HG03439 (cell line): Measurements from ENCODE around the gene TRAP1.
"Not testable (repeated sequence)": the region's sequence is repeated elsewhere in the genome, so short reads cannot be mapped to it uniquely, and the experiment has no call there.

Experiments
- ATAC-seq: cut with Tn5 transposase; IDR thresholded peaks from one replicate; pipeline ENCODE4 v1.9.1; 2021; ENCODE audit warnings: mild to moderate bottlenecking, moderate library complexity; ENCODE audit not compliant: unreplicated experiment

TRAP1 gene

DNA sequence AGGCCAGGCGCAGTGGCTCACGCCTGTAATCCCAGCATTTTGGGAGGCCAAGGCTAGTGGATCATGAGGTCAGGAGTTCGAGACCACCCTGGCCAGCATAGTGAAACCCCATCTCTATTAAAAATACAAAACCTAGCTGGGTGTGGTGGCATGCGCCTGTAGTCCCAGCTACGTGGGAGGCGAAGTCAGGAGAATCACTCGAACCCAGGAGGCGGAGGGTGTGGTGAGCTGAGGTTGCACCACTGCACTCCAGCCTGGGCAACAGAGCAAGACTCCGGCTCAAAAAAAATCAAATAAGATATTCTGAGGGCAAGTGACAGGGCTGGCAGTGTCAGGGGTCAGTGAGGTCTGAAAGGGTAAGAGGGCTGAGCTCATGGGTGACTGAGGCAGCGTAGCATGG, 2.9 kb downstream of the TRAP1 start:
- not testable (repeated sequence) for ATAC-seq

DNA sequence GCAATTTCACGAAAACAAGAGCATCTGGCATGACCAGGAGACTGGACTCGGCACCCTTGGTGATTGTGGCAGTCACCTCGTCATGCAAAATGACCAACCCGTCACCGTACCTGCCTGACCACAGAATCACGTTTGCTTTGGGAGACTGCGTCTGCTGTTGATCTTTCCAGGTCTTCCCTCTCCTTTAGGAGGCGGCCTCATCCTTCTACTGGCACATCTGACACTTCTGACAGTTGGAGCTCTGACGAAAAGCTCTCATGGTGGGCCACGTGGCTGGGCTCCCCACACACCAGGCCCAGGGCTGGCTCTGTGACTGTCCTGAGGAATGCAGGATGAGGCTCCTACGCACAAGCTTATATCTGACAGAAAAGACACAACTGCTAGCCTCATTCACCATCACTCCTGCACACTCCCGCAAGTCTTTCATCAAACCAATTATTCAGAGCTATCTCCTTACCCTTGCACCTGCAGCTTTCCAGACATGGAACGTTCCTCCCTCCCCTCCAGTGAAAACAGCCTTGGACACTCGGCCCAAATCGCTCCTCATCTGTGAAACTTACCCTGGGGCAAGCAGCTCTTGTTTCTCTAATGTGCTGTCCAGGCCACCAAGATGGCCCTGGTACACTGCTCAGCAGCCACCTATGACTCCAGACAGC, 3.6 kb downstream of the TRAP1 start:
- ATAC-seq = no peak

DNA sequence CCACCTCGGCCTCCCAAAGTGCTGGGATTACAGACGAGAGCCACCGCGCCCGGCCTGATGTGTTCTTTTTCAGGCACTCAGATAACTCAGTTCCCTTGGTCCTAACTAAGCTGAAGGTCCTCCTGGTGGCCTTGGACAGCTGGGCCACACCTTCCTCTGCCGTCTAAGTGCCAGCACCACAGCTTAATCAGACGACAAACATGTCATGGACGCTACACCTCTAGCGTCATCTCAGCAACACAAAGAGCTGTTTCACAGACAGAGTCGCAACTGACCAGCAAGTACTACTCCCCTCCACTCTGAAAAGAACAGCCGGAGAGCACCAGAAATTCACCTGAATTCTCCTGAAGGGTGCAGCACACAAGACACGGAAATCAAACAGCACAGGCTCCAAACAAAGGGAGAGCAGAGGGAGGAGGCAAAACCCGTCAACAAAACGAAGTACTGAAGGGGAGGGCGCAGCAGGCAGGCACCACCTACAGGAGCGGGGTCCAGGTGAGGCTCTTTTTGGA, 4.4 kb downstream of the TRAP1 start:
- no peak for ATAC-seq

DNA sequence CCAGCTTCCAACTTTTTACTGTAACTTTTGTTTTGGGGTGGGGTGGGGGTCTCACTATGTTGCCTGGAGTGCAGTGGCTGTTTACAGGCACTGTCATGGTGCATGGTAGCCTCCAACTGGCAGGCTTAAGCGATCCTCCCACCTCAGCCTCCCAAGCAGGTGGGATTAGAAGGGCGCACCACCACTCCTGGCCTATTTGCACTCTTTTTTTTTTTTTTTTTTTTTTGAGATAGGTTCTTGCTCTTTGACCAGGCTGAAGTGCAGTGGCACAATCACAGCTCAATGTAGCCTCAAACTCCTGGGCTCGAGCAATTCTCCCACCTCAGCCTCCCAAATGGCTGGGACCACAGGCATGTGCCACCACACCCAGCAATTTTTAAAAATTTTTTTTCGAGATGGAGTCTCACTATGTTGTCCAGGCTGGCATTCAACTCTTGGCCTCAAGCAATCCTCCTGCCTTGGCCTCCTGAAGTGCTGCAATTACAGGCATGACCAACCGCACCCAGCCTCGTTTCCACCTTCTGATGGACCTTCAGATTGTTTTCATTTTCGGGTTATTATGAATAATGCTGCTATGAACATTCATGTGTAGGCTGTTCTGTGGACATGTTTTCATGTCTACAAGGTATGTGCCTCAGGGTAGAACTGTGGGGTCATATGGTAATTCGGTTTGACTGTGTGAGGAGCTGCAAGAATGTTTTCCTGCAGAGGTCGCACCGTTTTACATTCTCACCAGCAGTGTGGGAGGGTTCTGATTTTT, 10.9 kb downstream of the TRAP1 start:
- ATAC-seq = no peak

DNA sequence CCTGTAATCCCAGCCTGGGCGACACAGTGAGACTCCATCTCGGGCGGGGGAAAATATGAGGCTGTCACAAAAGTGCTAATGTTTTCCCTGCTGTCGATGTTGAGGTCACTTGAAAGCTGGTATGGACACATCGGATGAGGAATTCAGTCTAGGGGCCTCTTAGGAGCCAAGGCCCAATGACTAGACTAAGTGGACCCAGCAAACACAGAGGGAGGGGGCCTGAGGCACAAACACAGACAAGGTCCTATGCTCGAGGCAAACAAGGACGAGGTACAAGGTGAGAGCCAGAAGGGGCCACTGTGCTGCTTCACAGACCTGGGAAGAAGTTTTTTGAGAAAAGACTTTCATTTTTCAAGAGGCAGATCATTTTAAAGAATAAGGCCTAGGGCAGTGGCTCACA, 15.2 kb downstream of the TRAP1 start:
- ATAC-seq = no peak

DNA sequence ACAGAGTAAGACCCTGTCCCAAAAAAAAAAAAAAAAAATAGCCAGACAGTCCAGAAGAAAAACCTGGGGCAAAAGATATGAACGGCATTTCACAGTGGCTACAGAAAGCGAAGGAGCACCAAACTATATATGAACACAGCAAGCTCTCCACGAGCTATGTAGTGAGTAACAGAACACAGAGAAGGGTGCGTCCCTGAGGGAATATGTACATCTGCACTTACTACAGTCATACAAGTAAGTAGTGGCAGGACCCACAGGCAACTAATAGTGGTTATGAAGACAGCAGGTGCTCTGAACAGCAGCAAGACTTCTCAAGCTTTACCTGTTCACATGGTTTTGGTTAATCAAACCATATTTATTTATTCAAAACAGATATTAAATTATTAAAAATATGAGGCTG, 15.8 kb downstream of the TRAP1 start:
- no peak for ATAC-seq

DNA sequence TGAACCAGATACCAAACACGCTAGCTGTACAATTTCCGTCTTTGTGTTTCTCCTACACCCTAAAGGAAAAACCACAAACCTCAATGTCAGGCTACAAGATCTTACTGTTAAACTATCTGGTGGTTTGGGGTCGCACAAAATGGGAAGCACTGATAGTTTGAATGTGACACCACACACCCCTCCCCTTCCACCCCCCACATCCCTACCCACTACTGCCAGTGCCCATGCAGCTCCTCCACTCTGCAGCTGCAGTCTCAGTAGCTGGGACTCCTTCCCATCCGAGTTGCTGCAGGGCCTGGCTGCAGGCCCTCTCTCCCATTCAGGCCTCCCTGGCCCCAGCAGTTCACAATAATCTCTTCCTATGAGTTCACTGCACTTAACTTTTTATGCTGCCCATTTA, 18.4 kb downstream of the TRAP1 start:
- ATAC-seq = no peak

DNA sequence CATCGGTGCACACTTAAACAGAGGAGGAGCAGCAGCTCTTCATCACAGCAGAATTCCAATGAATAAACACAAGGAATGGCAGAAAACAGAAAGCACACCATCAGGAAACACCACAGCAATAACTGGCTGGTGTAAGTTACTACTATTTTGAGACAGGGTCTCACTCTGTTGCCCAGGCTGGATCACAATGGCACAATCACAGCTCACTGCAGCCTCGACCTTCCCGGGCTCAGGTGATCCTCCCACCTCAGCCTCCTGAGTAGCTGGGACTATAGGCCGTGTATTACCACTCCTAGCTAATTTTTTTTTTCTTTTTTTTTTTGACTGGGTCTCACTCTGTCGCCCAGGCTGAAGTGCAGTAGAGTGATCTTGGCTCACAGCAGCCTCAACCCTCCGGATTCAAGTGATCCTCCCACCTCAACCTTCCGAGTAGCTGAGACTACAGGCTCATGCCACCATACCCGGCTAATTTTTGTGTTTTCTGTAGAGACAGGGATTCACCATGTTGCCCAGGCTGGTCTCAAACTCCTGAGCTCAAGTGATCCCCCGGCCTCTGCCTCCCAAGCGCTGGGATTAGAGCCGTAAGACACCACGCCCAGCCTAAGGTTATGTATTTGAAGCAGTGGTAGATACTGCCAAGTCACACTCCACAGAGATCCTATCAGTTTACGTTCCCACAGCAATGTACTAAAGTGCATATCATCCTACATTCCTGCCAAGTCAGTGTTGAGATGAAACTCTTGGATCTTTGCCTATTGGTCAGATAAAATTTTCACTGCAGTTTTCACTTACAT, 20.7 kb downstream of the TRAP1 start:
- no peak for ATAC-seq

DNA sequence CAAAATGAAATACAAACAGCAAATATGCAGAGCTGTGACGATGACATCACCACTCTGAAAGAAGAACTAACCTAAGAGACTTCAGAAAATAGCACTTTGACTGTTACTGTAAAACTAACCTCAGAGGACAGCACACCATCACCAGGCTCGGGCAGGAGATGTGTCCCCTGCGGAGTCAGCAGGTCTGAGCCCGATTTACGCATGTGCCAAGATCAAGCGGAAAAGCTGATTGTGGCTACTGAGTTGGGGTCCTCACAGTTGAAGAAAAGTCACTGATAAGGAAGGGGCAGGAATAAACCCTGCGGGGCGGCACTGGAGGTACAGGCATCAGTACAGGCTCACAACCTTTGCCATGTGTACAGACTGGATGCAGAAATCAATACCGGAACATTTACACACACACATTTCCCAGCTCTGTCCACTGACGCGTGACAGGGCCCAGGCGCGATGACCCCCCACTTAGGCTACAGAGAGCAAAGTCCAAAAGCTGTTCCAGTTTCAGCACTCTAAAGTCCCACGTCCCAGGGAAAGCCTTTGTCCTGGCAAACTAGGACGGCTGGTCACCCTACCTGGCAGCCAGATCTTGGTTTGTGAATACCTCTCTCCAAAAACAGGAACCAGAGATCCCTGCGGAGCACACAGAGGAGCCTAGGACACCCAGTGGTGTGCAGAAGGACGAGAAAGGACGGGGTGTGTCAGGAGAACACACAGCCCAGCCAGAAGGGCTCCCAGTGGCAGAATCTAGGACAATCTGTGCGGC, 21.5 kb downstream of the TRAP1 start:
- no peak for ATAC-seq

DNA sequence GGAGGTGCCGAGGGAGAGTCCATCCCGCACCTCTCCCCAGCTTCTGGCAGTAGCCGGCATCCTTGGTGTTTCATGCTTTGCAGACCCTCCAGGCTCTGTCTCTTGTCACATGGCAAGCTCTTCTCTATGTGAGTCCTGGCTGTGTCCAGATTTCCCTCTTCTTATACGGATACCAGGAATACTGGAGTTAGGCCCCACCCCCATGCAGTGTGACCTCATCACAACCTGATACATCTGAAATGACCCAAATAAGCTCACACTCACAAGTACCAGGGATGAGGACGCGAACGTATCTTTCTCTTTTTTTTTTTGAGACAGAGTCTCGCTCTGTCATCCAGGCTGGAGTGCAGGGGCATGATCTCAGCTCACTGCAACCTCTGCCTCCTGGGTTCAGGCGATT, 23.3 kb downstream of the TRAP1 start:
- no peak for ATAC-seq

DNA sequence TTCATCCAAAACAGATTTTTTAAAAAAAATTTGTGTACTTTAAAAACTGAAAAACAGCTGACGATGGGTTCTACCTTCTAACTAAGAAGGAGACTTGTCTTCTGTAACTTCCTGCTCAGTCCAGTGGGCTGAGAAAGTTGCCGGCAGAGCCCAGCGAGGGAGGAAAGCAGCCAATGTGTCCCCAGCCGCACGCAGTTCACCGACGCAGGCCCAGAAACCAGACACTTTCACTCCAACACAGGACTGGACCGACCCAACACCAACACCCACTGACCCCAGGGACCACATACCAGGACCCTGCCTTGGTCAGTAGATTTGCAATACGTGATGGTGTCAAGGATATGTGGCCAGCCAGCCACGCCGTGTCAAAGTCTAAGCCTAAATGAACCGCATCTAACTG, 25.6 kb downstream of the TRAP1 start:
- no peak for ATAC-seq

DNA sequence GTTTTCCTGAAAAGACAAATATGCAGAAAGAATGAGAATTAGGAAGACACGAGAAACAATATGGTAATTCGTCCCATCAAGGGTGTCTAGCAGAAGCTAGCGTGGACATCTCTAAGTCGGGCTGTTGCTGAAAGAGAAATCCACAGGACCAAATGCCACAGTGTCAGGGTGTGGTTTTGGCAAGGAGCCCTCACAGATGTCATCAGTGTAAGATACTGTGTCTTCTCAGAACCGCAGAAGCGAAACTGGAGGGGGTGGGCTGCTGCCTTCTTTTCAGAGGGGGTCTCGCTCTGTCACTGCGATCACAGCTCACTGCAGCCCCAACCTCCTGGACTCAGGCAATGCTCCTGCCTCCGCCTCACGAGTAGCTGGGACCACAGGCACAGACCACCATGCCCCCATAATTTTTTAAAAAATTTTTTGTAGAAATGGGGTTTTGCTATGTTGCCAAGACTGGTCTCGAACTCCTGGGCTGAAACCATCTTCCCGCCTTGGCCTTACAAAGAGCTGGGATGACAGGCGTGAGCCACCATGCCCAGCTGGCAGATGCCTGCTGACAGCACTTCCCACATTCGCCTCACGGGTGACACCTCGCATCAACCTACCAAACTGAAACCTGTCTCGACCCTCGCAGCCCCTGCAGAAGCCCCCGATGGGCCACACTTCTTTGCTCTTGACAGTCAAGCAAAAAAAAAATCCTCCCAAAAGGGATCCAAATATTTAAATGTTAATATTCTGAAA, 26.2 kb downstream of the TRAP1 start:
- no peak for ATAC-seq

DNA sequence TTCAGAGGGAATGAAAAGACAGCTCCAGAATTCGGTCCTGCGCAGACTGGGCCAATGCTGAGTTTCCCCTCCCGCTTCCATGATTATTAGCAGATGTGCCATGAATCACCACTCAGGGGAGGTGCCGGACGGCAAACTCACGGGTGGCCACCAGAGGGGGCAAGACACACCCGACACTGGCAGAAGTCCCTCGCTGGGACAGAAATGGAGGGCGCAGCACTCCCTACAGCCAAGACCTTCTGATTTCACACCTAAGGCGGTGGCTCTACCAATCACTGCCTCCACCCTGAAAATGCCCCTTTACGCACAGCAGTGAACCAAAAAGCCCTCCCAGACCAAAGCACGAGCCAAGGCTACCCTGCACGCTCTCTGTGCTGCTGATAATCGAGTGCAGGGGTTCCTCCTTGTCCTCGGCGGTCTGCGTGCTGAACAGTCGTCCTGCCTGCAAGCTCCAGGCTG, 26.8 kb downstream of the TRAP1 start:
- ATAC-seq = peak; percentile 71

DNA sequence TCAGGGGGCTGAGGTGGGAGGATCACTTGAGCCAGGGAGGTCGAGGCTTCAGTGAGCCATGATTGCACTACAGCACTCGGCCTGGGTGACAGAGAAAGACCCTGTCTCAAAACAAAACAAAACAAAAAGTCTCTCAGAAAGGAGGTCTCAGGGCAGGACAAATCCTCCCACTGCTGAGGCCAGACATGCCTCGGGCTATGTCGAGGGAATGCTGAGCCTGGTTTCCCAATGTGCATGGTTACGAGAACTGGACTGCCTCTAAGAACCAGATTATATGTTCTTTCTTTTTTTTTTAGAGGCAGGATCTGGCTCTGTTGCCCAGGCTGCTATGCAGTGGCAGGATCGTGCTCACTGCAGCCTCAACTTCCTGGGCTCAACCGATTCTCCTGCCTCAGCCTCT, 27.6 kb downstream of the TRAP1 start:
- no peak for ATAC-seq

DNA sequence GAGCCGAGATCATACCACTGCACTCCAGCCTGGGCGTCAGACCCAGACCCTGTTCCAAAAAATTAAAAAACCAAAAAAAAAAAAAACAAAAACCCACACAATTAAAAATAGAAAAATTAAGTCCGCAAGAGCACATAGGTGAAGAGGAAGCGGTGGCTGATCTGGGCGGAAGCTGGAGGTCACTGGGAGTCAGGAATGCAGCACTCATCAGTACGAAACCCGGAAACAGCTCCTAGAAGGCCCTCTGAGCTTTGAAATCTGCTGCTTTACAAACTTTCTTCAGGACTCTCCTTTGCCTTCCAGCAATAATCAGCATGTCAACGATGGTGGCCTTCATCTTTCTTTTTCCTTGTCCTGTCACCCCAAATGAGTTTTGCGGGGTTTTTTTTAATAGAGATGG, 29.5 kb downstream of the TRAP1 start:
- no peak for ATAC-seq

DNA sequence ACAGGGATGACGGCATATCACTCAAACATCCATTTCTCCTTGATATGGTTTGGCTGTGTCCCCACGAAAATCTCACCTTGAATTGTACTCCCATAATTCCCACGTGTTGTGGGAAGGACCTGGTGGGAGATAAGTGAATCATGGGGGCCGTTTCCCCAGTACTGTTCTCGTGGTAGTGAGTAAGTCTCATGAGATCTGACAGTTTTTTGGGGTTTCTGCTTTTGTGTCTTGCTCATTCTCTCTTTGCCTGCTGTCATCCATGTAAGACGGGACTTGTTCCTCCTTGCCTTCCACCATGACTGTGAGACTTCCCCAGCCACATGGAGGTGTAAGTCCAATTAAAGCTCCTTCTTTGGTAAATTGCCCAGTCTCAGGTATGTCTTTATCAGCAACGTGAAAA, 30.3 kb downstream of the TRAP1 start:
- ATAC-seq = no peak

DNA sequence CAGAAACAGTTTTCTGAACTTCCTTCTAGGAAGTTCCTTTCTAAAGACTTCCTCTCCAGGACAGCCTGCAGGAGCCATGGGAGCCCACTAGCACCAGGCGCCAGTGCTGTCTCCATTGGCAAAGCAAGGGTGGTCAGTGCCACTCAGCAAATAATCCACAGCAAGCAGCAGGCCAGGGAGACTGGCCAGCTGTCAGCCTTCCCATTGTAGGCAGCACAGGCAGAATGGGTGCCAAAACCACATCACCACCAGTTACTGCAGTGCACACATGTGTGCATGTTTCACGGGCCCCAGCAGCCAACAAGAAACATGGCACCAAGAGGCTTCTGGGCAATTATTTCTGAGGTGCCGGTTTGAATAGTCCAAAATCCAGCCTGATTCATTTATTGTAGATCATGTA, 36.1 kb downstream of the TRAP1 start:
- no peak for ATAC-seq

DNA sequence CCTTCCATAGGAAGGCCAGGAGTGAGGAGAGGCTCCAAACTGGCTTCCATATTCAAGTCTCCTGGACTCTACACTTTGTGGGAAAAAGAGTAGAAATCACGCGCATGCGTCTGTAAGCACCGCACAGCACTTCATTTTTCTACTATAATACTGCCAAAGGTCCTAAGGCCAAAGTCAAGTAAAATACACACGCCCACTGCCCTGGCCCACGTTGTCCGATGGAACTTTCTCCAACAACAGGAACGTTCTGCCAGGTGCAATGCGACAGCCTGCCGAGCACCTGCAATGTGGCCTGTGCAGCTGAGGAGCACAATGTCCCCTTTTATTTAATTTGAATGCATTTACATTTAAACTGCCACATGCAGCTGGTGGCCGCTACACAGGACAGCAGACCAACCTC, 39.3 kb downstream of the TRAP1 start:
- ATAC-seq = no peak

DNA sequence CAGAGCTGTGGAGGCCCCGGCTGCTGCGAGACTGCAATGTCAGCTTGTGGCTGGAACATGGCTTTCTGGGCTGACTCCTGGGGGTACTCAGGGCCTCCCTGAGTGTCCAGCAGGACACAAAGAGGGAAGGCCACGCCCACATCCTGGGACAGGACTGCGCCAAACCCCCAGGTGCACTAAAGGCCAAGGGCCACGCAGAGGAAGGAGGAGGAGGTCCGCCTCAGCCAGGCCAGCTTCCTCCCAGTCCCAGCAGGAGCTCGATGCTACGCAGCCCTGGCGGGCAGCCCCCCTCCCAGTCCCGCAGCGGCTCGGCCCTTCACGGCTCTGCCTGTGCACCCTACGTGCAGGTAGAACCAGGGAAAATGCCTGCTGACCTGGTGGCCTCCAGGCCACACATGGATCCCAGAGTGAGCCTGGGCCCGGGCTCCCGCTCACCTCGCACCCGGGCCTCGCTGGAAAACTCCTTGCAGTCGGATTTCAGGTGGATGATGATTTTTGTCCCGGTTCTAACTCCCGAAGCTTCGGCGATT, 41.7 kb downstream of the TRAP1 start:
- no peak for ATAC-seq
